ENCODE results near the gene BCAT1. TPM values are rescaled to one million over a fixed set of nuclear protein-coding genes. Genes with fewer than 3 reads are reported as not detected.
"Not testable (repeated sequence)": the region's sequence is repeated elsewhere in the genome, so short reads cannot be mapped to it uniquely, and the experiment has no call there.

Gene BCAT1
- total RNA-seq, 1 experiment from 2014 or later: 106 TPM

- DNase-seq (ENCODE audit: low read depth): peak; percentile 66
These were observed 11.4 kb upstream of the BCAT1 start for GRCh38 chr12:24960222-24960855.

GRCh38 chr12:24956351-24956750 is 7.5 kb upstream of the BCAT1 start:
- not testable (repeated sequence) for DNase-seq (ENCODE audit: low read depth)

- no peak for DNase-seq (ENCODE audit: low read depth)
These were observed 7.0 kb upstream of the BCAT1 start for GRCh38 chr12:24955853-24956252.

- no peak for DNase-seq (ENCODE audit: low read depth)
These were observed 6.5 kb upstream of the BCAT1 start for GRCh38 chr12:24955389-24955788.

DNA sequence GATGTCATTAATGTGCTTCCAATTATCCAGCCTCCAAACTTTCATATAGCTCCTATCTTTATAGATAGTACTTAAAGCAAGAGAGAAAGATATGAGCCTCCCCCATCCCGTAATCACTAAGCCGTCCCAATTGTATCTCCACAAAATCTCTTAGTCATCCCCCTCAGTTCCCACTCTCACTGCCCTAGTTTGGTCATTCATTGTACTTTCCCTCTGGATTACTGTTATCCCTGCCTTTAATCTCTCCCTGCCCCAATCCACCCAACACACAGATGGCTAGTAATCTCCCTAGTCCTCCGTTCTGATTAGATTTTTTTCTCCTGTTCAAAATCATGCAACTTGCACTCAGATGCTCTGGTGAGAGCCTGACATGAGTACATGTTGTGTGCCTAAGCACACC is 5.4 kb upstream of the BCAT1 start:
- no peak for DNase-seq (ENCODE audit: low read depth)

DNA sequence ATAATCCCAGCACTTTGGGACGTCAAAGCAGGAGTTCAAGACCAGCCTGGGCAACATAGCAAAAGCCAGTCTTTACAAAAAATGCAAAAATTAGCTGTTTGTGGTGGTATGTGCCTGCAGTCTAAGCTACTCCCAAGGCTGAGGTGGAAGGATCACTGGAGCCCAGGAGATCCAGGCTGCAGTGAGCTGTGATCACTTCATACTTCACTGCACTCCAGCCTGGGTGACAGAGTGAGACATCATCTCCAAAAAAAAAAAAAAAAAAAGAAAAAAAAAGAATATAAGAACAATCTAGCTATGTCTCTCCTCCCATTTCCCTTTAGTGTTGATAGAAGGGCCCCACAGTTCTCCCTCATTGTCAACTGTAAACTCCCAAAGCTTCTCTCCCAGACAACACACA is 3.5 kb upstream of the BCAT1 start:
- no peak for DNase-seq (ENCODE audit: low read depth)

DNA sequence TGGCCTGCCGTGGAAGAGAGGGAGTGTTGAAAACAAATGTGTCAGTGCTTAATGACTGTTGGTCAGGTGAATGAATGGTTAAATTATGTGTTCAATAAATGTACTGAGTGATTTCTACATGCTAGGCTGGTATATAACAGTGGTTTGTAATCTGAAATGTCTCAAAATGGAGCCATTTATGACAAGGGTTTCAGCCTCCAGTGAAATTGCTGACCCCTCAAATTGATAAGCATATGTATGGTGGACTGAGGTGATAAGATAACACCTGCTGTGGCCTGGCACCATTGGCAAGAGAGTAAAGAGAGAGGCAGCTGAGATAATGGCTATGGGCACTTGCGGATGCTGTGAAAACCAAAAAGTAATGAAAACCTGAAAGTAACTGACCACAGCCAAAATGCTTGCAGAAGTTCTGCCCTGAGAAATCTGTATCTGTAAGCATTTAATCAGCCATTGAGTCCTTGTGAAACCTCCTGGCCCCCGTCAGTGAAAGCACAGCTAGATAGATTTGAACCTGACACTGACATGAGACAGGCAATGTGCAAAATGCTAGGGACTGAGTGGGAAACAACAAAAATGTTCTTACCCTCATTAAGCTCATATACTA is 1.4 kb upstream of the BCAT1 start:
- no peak for DNase-seq (ENCODE audit: low read depth)

- peak; percentile 33 for DNase-seq (ENCODE audit: low read depth)
These were observed 513 bp downstream of the BCAT1 start for GRCh38 chr12:24948420-24948756.

GRCh38 chr12:24947541-24948419 is 1.1 kb downstream of the BCAT1 start:
- peak; percentile 6 for DNase-seq (ENCODE audit: low read depth)

- DNase-seq (ENCODE audit: low read depth): no peak
These were observed 3.1 kb downstream of the BCAT1 start for GRCh38 chr12:24945845-24946244.

DNA sequence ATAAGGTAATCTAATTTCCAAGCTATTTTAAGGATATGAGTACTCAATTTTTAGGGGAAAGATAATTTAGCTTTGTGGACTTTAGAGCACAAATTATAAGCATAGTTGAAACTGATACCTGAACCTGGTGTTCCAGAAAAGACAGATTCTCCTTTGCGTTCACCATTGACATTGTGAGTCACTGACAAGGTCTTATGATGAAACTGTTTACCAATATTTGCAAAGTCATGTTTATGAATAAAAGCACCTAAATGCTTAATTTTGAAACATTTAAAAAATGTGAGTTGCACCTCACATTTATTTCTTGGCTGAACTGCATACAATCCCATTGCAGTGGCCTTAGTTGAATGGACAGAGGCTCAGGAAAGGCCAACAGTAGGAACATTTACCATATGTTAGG is 3.9 kb downstream of the BCAT1 start:
- no peak for DNase-seq (ENCODE audit: low read depth)

DNA sequence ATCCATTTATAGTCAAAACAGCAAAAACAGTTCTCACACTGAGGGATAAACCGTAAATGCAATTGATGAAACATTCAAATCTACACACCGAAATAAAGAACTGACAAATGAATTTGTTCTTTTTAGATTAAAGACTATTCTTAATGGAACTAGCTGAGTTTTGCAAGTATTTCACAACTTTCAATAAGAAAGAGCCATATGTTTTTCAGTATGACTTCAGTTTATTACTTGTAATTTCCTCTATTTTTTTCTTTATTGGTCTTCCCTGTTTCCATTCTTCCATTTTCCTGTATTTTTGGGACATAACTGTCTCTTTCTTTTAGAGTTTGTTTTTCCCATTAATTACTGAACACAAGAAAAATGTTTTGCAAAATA is 4.3 kb downstream of the BCAT1 start:
- DNase-seq (ENCODE audit: low read depth): no peak

DNA sequence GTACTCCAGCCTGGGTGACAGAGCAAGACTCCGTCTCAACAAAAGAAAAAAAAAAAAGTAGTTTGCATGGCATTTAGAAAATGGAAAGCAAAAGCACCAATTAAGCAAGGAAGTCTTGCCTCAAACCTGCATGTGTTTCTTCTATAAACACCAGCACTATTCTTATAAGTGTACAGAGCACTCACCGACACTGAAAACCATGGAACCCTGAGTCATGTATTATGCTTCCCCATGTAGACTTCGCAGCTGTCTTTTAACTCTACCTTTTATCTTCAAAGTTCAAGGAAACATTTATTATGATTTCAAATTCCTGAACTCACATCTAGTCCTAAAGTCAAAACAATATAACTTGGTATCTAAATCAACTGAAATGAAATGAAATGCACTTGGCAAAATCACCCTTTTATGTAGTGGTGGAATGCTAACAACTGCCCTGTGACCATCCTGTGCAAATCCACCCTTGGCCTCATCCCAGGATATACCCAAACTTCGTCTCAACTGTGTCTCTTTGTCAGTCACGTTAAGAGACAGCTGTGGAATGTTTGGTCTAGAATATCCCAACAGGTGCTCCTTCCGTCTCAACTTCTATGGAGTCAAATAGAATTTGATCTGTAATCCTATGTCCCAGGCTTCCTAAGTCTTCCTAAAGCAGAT is 4.8 kb downstream of the BCAT1 start:
- no peak for DNase-seq (ENCODE audit: low read depth)

DNA sequence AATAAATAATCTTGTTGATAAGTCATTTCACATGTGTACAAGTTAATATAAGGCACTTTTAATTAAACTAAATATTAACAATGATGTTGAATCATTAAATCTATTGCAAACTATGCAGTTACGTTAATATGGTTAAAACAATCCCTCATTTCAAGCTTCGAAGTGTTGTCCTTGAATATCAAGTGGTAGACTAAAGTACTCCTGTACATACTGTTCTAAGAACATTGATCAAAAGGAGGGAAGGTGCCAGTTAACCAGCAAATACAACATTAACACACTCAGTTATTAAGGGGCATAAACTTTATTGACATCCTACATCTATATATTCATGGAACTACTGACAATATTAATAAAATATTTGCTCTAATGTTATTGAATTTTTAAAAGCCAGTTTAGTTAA is 8.7 kb downstream of the BCAT1 start:
- DNase-seq (ENCODE audit: low read depth): no peak

GRCh38 chr12:24939551-24939950 is 9.3 kb downstream of the BCAT1 start:
- not testable (repeated sequence) for DNase-seq (ENCODE audit: low read depth)

DNA sequence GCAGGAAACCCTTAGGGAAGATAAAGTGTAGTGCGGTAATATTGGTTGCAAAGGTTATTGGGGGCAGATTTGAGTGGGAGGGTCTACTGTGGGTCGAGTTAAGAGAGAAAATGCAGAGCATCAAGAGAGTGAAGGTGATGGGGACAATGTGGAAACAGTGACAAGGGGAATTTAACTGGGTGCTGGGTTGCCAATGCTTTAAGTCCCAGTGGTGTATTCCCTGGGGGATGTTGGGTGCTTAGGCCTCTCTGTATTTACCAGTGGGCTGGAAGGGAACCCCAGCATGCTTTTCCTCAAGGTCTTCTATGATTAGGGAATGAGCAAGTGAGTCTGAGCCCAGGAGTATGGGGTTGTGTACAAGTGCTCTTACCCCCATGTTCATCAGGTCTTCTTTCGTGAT is 10.6 kb downstream of the BCAT1 start:
- no peak for DNase-seq (ENCODE audit: low read depth)

GRCh38 chr12:24937553-24938244 is 11.2 kb downstream of the BCAT1 start:
- DNase-seq (ENCODE audit: low read depth): peak; percentile 68

DNA sequence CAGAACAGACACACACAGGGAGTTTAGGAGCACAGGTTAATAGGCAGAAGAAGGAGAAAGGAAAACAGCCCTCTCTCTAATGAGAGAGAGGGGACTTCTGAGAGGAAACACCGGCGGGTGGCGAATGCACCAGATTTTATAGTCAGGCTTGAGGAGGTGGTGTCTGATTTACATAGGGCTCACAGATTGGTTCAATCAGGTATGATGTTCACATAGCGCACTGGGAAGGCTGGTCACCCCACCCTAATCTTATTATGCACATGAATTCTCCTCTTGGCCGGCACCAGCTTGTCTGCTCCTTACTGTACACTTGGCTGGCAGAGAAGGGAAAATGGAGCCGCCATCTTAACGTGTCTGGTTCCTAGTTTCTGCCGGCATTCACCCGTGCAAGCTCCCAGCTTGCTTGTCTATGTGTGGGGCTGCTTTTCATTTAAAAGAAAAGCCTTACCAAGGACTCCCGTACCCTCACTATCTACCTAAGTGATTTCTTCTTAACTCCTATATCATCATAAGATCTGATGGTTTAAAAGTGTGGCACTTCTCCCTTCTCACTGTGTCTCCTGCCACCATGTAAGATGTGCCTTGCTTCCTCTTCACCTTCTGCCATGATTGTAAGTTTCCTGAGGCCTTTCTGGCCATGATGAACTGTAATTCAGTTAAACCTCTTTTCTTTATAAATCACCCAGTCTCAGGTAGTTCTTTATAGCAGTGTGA is 15.1 kb downstream of the BCAT1 start:
- DNase-seq (ENCODE audit: low read depth): no peak

DNA sequence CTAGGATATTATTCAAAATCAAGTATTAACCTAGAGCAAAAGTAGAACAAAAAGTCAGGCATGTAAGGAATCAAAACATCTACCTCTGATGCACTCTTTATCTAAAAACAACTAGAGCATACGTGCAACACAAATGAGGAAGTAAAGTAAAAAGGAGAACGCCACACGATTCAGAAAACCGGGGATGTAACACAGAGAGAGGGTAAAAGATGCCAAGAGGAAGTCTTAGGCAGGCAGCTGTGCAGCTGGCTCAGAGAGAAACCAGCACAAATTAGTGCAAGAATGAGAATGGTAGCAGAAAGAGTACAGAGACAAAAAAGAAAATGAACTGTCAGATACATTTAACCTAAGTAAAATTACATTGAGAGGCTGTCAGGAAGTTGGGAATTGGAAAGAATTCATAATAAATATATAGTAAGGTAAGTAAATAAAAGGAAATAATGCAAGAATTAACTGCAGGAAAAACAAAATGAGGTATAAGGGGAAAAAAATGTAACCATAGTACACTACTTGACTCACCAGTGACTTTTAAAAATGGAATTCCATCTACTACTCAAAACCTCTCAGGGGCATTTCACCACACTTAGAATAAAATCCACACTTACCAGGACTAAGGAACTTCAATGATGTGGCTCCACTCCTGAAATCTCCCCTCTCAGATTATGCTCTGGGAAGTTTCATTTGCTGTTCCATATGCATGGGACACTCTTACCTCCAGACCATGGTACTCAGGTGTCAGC is 17.1 kb downstream of the BCAT1 start:
- peak; percentile 62 for DNase-seq (ENCODE audit: low read depth)

- DNase-seq (ENCODE audit: low read depth): no peak
These were observed 18.9 kb downstream of the BCAT1 start for GRCh38 chr12:24929953-24930352.
